K562 (cell line): ENCODE data around the gene EIF4E3. TPM values are rescaled to one million over a fixed set of nuclear protein-coding genes. Genes with fewer than 3 reads are reported as not detected.

ENCODE experiments used
- ATAC-seq: fragments of 200-7000 bp; cut with Tn5 transposase; 3 replicates; pipeline ENCODE4 v1.9.1; 2020; ENCODE audit warnings: moderate library complexity
- BruUV-seq: library from RNA; stranded (reverse); fragments of 400-500 nt; replicated peaks from 2 replicates; lab custom pipeline; 2021; lab: Mats Ljungman, UMichigan
- CTCF ChIA-PET: fragments of 300-600 bp; formaldehyde crosslinking; extraction: SDS; loops from one replicate; lab custom pipeline; 2021; ENCODE audit warnings: low intra/inter-chr PET ratio; lab: Yijun Ruan, JAX
- POLR2A ChIA-PET: fragments of 300-600, 350-650 bp; sonication (Branson Sonifier 250); formaldehyde crosslinking; extraction: SDS; loops from one replicate; lab custom pipeline; 2021; ENCODE audit warnings: antibody characterized with exemption, inconsistent platforms; lab: Yijun Ruan, JAX
- DNase-seq, 4 experiments: peaks; one replicate each; pipeline versions ENCODE4 v3.0.0 to v3.0.0-alpha.2; 2011 to 2018; ENCODE audit warnings: low spot score in 3 of 4, mixed read lengths in 3 of 4; ENCODE audit errors: extremely low read depth in 1 of 4
- FAIRE-seq: peaks from 2 replicates; lab custom pipeline; 2011; peaks lifted over from hg19 to GRCh38; lab: Jason Lieb, UNC
- H2AFZ ChIP-seq: 2 replicates; pipeline ENCODE4 v1.6.0; 2011; ENCODE audit warnings: low read depth, low read length, control low read depth, inconsistent platforms
- H3K27ac ChIP-seq: fragments of 200-600 bp; 3 replicates; pipeline ENCODE4 v1.8.0; 2011; ENCODE audit warnings: low read depth, mild to moderate bottlenecking, control low read depth, inconsistent platforms, low read length, moderate library complexity, mixed read lengths; ENCODE audit errors: extremely low read depth
- H3K27me3 ChIP-seq, 2 experiments: fragments of 300-600 bp in 1 of 2; 2 replicates in 1 of 2; 3 replicates in 1 of 2; pipeline versions ENCODE4 v1.6.0 to v1.8.0; 2011; ENCODE audit warnings: inconsistent platforms in 2 of 2, low read length in 2 of 2, mild to moderate bottlenecking in 1 of 2, mixed read lengths in 1 of 2, moderate library complexity in 1 of 2; ENCODE audit not compliant: control insufficient read depth in 2 of 2, insufficient read depth in 2 of 2
- H3K36me3 ChIP-seq: fragments of 300-600 bp; 3 replicates; pipeline ENCODE4 v1.8.0; 2011; ENCODE audit warnings: mild to moderate bottlenecking, low read length, inconsistent platforms; ENCODE audit not compliant: control insufficient read depth, insufficient read depth
- H3K4me1 ChIP-seq, 2 experiments: fragments of 200-600 bp in 1 of 2; replicated peaks in 1 of 2; 2 replicates in 1 of 2; 3 replicates in 1 of 2; pipeline versions ENCODE4 v1.5.1 to v1.8.0; 2011; ENCODE audit warnings: inconsistent platforms in 2 of 2, low read length in 2 of 2, mild to moderate bottlenecking in 1 of 2, mixed read lengths in 1 of 2, moderate library complexity in 1 of 2; ENCODE audit not compliant: control insufficient read depth in 2 of 2, insufficient read depth in 2 of 2
- H3K4me2 ChIP-seq: 2 replicates; pipeline ENCODE4 v1.6.1; 2011; ENCODE audit warnings: low read length, control low read depth, inconsistent platforms, mixed read lengths; ENCODE audit not compliant: insufficient read depth
- H3K4me3 ChIP-seq: fragments of 200-600 bp; sonication (generic), shearing (Covaris generic); 2 replicates; pipeline ENCODE4 v1.5.1; 2016; ENCODE audit warnings: control low read depth, inconsistent platforms
- H3K79me2 ChIP-seq: fragments of 200-600 bp; 3 replicates; pipeline ENCODE4 v1.8.0; 2011; ENCODE audit warnings: low read length, inconsistent platforms; ENCODE audit not compliant: control insufficient read depth, insufficient read depth
- H3K9ac ChIP-seq, 2 experiments: 2 replicates each; pipeline versions ENCODE4 v1.6.0 to v1.6.1; 2011; ENCODE audit warnings: low read depth in 2 of 2, low read length in 2 of 2, control low read depth in 1 of 2, inconsistent platforms in 1 of 2, mild to moderate bottlenecking in 1 of 2, mixed read lengths in 1 of 2; ENCODE audit not compliant: insufficient read depth in 1 of 2
- H3K9me1 ChIP-seq: one replicate; pipeline ENCODE4 v1.6.0; 2011; ENCODE audit warnings: inconsistent platforms, mild to moderate bottlenecking, low read length, moderate library complexity; ENCODE audit not compliant: control insufficient read depth, insufficient read depth
- H3K9me3 ChIP-seq: replicated peaks from 2 replicates; pipeline ENCODE4 v1.5.1; 2011; ENCODE audit warnings: low read depth, low read length, inconsistent platforms; ENCODE audit not compliant: control insufficient read depth, insufficient read depth
- H4K20me1 ChIP-seq: replicated peaks from 2 replicates; pipeline ENCODE4 v1.6.1; 2011; ENCODE audit warnings: low read length, inconsistent platforms, mixed read lengths; ENCODE audit not compliant: control insufficient read depth, insufficient read depth
- DEAF1 ChIP-seq: fragments of 450-650 bp; formaldehyde crosslinking; IDR thresholded peaks from 2 replicates; pipeline ENCODE4 v1.4.0; 2020; ENCODE audit warnings: mild to moderate bottlenecking, moderate library complexity
- FIP1L1 ChIP-seq: fragments of 200-400 bp; formaldehyde crosslinking; IDR thresholded peaks from 2 replicates; pipeline ENCODE4 v1.6.1; 2018; ENCODE audit warnings: mild to moderate bottlenecking, low read depth, low read length; ENCODE audit not compliant: poor library complexity, severe bottlenecking
- KLF10 ChIP-seq: fragments of 250-450 bp; sonication (Bioruptor Pico); IDR thresholded peaks from 2 replicates; pipeline ENCODE4 v1.6.1; 2021; ENCODE audit warnings: matching md5 sums
- REST ChIP-seq, 2 experiments: fragments of 450-650 bp; formaldehyde crosslinking in 1 of 2; IDR thresholded peaks; 2 replicates each; pipeline versions ENCODE4 v1.4.0 to v1.6.1; 2014 to 2020; ENCODE audit warnings: mild to moderate bottlenecking in 2 of 2, borderline replicate concordance in 1 of 2, low read depth in 1 of 2
- SMC3 ChIP-seq: conservative IDR thresholded peaks from 2 replicates; pipeline ENCODE4 v1.6.1; 2011; ENCODE audit warnings: low read depth, low read length, improper control_type of control experiment; ENCODE audit not compliant: insufficient read depth
- WGBS: fragments of 100-300 bp; shearing (Covaris generic); methylation state at CpG from one replicate; pipeline ENCODE4 v1.1.6; 2016; ENCODE audit warnings: low coverage, mixed read lengths; ENCODE audit not compliant: insufficient coverage; ENCODE audit errors: missing lambda C conversion rate; 5-methylcytosine and 5-hydroxymethylcytosine counted together
- in situ Hi-C: fragments of 300-500 bp; cut with MboI; formaldehyde crosslinking; loops from 4 replicates; pipeline ENCODE4 v1.15.0; 2018; ENCODE audit warnings: inconsistent platforms, mixed read lengths
- intact Hi-C: fragments of 100-400 bp; cut with micrococcal nuclease; formaldehyde crosslinking; loops from 2 replicates; pipeline ENCODE4 v1.14.2; 2022
- polyA plus RNA-seq, 8 experiments: library from polyadenylated mRNA; depleted of rRNA in 4 of 8; stranded (reverse) in 5 of 8; unstranded in 3 of 8; fragments of >200 nt; fragmentation: Nextera tagmentation in 2 of 8; fragmentation: Illumina TruSeq in 1 of 8; extraction: Ambion mirVana in 2 of 8; extraction: Trizol in 1 of 8; gene quantifications; 2 replicates each; pipeline versions ENCODE4 v1.2.1 to v1.2.3, GENCODE V29; 2011 to 2014; ENCODE audit warnings: inconsistent platforms in 1 of 8, missing spikeins in 1 of 8
- total RNA-seq, 7 experiments: library from RNA; depleted of rRNA in 6 of 7; stranded (reverse); fragments of >200 nt in 6 of 7; fragmentation: Illumina TruSeq in 2 of 7; extraction: Trizol in 2 of 7; gene quantifications; 2 replicates each; pipeline versions ENCODE4 v1.2.1 to v1.2.3, GENCODE V29; 2011 to 2021; ENCODE audit warnings: low replicate concordance in 1 of 7

The EIF4E3 gene
- total and polyA plus RNA-seq, 9 of the 15 experiments (the other 6 are each of a cell fraction or from before 2014, with no cell fraction given): 0.18 to 2.5 (median 1.1) TPM

DNA sequence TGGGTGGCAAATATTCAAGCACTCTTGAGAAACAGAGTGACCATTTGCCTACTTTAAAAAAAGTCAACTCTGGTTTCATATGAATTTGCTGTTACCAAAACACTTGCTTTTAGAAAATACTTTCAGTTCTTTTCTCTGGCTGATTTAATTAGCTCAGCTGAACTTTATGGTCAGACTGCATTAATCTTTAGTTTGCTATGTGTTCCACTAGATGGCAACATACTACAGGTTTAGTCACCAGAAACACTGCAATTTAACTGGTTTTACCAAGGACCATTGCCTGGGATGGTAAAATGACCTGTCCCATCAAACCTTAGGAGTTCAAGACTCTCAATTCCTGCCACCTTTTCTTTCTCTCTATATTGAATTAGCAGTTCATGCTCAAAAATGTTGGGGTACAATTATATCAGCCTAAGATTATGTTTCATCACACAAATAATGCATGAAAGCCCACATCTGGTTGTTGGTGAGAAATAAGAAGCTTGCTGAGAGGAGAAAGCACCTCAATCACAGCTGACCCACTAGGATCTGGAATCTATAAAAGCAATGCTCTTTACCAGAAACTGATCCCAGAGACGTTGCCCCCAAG lies 14.2 kb downstream of the EIF4E3 start (continued):
- TF ChIP-seq DEAF1 (peak; percentile 74), SMC3 (peak; percentile 37), FIP1L1 (no peak)

DNA sequence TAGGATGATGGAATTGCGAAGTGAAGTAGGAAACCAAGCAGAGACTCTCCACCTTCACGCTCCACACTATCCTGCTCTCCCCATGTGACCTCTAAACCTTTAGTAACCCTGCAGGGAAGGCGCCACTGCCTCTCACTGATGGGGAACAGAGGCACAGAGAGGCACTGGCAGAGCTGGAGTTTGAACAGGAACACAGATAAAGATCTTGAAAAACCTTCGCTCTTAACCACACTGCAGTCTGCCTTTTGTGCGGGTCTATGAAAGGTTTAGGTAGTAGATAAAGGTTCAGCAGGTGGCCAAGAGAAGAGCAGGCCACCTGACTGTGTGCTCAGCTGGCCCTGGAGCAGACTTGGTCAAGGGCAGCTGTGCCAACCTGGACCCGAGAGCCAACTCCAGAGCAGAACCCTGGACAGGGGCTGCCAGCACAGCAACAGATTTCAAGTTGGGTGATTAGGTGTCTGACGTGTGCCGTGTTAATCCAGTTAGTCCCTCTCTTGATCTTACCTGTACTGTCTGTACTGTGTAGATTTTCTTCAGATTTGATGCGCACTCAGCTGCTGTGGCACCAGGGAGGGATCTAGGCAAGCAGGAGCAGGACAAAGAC lies 15.2 kb downstream of the EIF4E3 start:
- no peak overlapping the region for H3K9ac ChIP-seq
- ChIA-PET CTCF (interaction anchor here (0.6 to 1.1 kb wide), 2 partner anchors 1113 to 1307 kb away, joined by 3 to 4 read pairs; no protein-coding TSS in a partner anchor), POLR2A (no interaction called here)
- H3K79me2 ChIP-seq: no peaks in the 10 kb centered on the region
- 27% methylated on average over 9 of the region's 9 CpGs for WGBS
- intact Hi-C loops (loop anchor here (5.0 to 10.0 kb wide), 5 partner anchors 147 to 1375 kb away; no protein-coding TSS in a partner anchor), in situ Hi-C loops (loop anchor here (10.0 to 25.0 kb wide), 2 partner anchors 1115 to 1377 kb away; no protein-coding TSS in a partner anchor)
- no peaks in the 10 kb centered on the region for H4K20me1 ChIP-seq
- DNase-seq (no peak), ATAC-seq (no peak), FAIRE-seq (no peak)
- no peaks in the 10 kb centered on the region for H3K4me1 ChIP-seq
- 0 out of 2 replicates have a peak, but pooled peaks have one; percentile 14 for TF ChIP-seq REST (IDR thresholded peaks at IDR 0.05; ENCODE audit: borderline replicate concordance)
- no peak for TF ChIP-seq REST (CRISPR knock-in tag; IDR thresholded peaks at IDR 0.05; ENCODE audit: low read depth)
- TF ChIP-seq KLF10 (CRISPR knock-in tag): no peak
- no peaks in the 10 kb centered on the region for H3K9me1 ChIP-seq
- H2AFZ ChIP-seq: no peak overlapping the region
- no peak overlapping the region for H3K4me2 ChIP-seq
- H3K36me3 ChIP-seq: no peaks in the 10 kb centered on the region
- BruUV-seq: no TSS peak
- H3K4me3 ChIP-seq: no peak overlapping the region
- H3K27me3 ChIP-seq: peaks cover 2 to 7% of the 10 kb centered on the region in 2 experiments; a peak in 3 of 5 replicates
- no peaks in the 10 kb centered on the region for H3K9me3 ChIP-seq
- H3K27ac ChIP-seq: no peak overlapping the region
